ENCODE measurements around the gene NAGLU. TPM values are rescaled to one million over a fixed set of nuclear protein-coding genes. Genes with fewer than 3 reads are reported as not detected.
A peak's percentile ranks its signal among the peaks of the same experiment; 100 is the strongest.

Gene NAGLU
- total and polyA plus RNA-seq, 7 experiments from 2014 or later, result 6.6 to 27.1 (median 21.9) TPM

GRCh38 chr17:42530952-42531454 is 5.0 kb upstream of the NAGLU start:
- H3K4me1 Mint-ChIP-seq, result peaks cover 28 to 52% (median 44%) of the 10 kb centered on the region in 7 donors
- H3K27me3 Mint-ChIP-seq, result peaks cover 0 to 11% (median 0%) of the 10 kb centered on the region in 5 donors
- intact Hi-C loops (cut with micrococcal nuclease), result loop anchor here in 1 of 2 donors (10.0 kb wide), 2 partner anchors 336 to 666 kb away; partner anchors contain the start of genes GHDC and KLHL11
- POLR2A ChIA-PET, result interaction anchor here (0.6 to 1.6 kb wide), 10 partner anchors 10 to 247 kb away, joined by 3 to 9 read pairs (median 4); partner anchors contain the start of gene PSMC3IP
- ATAC-seq, result no peak
- H3K27ac Mint-ChIP-seq, result peak overlapping the region in 7 of 9 donors; percentile 52 to 89 (median 73)
- H3K36me3 Mint-ChIP-seq, result no peaks in the 10 kb centered on the region
- no peaks in the 10 kb centered on the region for H3K9me3 ChIP-seq (ENCODE audit: control insufficient read depth in 2 of 3, low read length in 3 of 3)
- no peak for DNase-seq
- peaks cover 0 to 4% (median 0%) of the 10 kb centered on the region in 11 donors for H3K9me3 Mint-ChIP-seq
- H3K27me3 ChIP-seq (ENCODE audit: control insufficient read depth in 2 of 2, insufficient read depth in 2 of 2, low read length in 2 of 2), result no peaks in the 10 kb centered on the region
- H3K4me1 ChIP-seq (ENCODE audit: control insufficient read depth in 2 of 2, insufficient read depth in 2 of 2, low read length in 2 of 2), result peaks cover 33 to 38% of the 10 kb centered on the region in 2 donors
- no peak overlapping the region for H3K4me3 ChIP-seq (ENCODE audit: low read length)
- no peaks in the 10 kb centered on the region for H3K36me3 ChIP-seq (ENCODE audit: control insufficient read depth in 2 of 3, insufficient read depth in 3 of 3, low read length in 3 of 3)
- H3K4me3 Mint-ChIP-seq, result peak overlapping the region; percentile 82 to 89 (median 86)
- H3K27ac ChIP-seq (ENCODE audit: low read depth, low read length), result peak overlapping the region; percentile 42
- CTCF ChIA-PET, result interaction anchor here (0.6 to 2.2 kb wide), 4 partner anchors 14 to 293 kb away, joined by 3 to 7 read pairs (median 4); partner anchors contain the start of gene BECN1

- Histone ChIP-seq H3K4me3 (ENCODE audit: low read length) (peak overlapping the region; percentile 39), H3K27me3 (ENCODE audit: control insufficient read depth in 2 of 2, insufficient read depth in 2 of 2, low read length in 2 of 2) (no peaks in the 10 kb centered on the region), H3K9me3 (ENCODE audit: control insufficient read depth in 2 of 3, low read length in 3 of 3) (no peaks in the 10 kb centered on the region), H3K36me3 (ENCODE audit: control insufficient read depth in 2 of 3, insufficient read depth in 3 of 3, low read length in 3 of 3) (no peaks in the 10 kb centered on the region), H3K27ac (ENCODE audit: low read depth, low read length) (peak overlapping the region; percentile 42), H3K4me1 (ENCODE audit: control insufficient read depth in 2 of 2, insufficient read depth in 2 of 2, low read length in 2 of 2) (peaks cover 33 to 39% of the 10 kb centered on the region in 2 donors)
- peaks cover 0 to 4% (median 0%) of the 10 kb centered on the region in 11 donors for H3K9me3 Mint-ChIP-seq
- peak overlapping the region; percentile 46 to 89 (median 73) for H3K27ac Mint-ChIP-seq
- CTCF ChIA-PET, result no interaction called here
- intact Hi-C loops (cut with micrococcal nuclease), result loop anchor here in 1 of 2 donors (10.0 kb wide), 2 partner anchors 337 to 667 kb away; partner anchors contain the start of genes GHDC and KLHL11
- H3K27me3 Mint-ChIP-seq, result peaks cover 0 to 11% (median 0%) of the 10 kb centered on the region in 5 donors
- H3K4me1 Mint-ChIP-seq, result peaks cover 29 to 54% (median 47%) of the 10 kb centered on the region in 7 donors
- DNase-seq (peak; percentile 42 to 66 (median 47)), ATAC-seq (peak; percentile 47)
- H3K36me3 Mint-ChIP-seq, result no peaks in the 10 kb centered on the region
- POLR2A ChIA-PET, result interaction anchor here (0.6 to 0.9 kb wide), 3 partner anchors 12 to 309 kb away, joined by 3 to 6 read pairs (median 4); no protein-coding TSS in a partner anchor
- peak overlapping the region; percentile 82 to 89 (median 86) for H3K4me3 Mint-ChIP-seq
Measured at GRCh38 chr17:42531455-42532354, 4.3 kb upstream of the NAGLU start.

GRCh38 chr17:42535155-42536047 is 640 bp upstream of the NAGLU start:
- H3K4me3 Mint-ChIP-seq, result peak overlapping the region; percentile 75 to 96 (median 84)
- Histone ChIP-seq H3K9me3 (ENCODE audit: control insufficient read depth in 2 of 3, low read length in 3 of 3) (no peaks in the 10 kb centered on the region), H3K4me3 (ENCODE audit: low read length) (peak overlapping the region; percentile 50), H3K4me1 (ENCODE audit: control insufficient read depth in 2 of 2, insufficient read depth in 2 of 2, low read length in 2 of 2) (peaks cover 15 to 25% of the 10 kb centered on the region in 2 donors), H3K27me3 (ENCODE audit: control insufficient read depth in 2 of 2, insufficient read depth in 2 of 2, low read length in 2 of 2) (no peaks in the 10 kb centered on the region), H3K27ac (ENCODE audit: low read depth, low read length) (peak overlapping the region; percentile 53), H3K36me3 (ENCODE audit: control insufficient read depth in 2 of 3, insufficient read depth in 3 of 3, low read length in 3 of 3) (no peaks in the 10 kb centered on the region)
- peaks cover 0 to 4% (median 0%) of the 10 kb centered on the region in 11 donors for H3K9me3 Mint-ChIP-seq
- intact Hi-C loops (cut with micrococcal nuclease), result loop anchor here (1.0 to 10.0 kb wide), 8 partner anchors 19 to 671 kb away; partner anchors contain the start of genes COASY (in 1 of the 2), GHDC (in 1 of the 2), KLHL11 (in 1 of the 2) and PLEKHH3 (in 1 of the 2)
- peak; percentile 5 for ATAC-seq
- H3K4me1 Mint-ChIP-seq, result peaks cover 27 to 50% (median 42%) of the 10 kb centered on the region in 7 donors
- peaks cover 0 to 5% (median 5%) of the 10 kb centered on the region in 5 donors for H3K36me3 Mint-ChIP-seq
- DNase-seq, result no peak
- peak overlapping the region; percentile 3 to 92 (median 78) for H3K27ac Mint-ChIP-seq
- H3K27me3 Mint-ChIP-seq, result peaks cover 0 to 9% (median 0%) of the 10 kb centered on the region in 5 donors
- POLR2A ChIA-PET, result interaction anchor here (0.5 to 2.8 kb wide), 15 partner anchors 8 to 826 kb away, joined by 3 to 19 read pairs (median 5); partner anchors contain the start of genes BECN1, DNAJC7, HSD17B1 and MLX
- CTCF ChIA-PET, result interaction anchor here (0.8 to 1.0 kb wide), 2 partner anchors 13 to 225 kb away, joined by 3 to 4 read pairs; no protein-coding TSS in a partner anchor

DNA sequence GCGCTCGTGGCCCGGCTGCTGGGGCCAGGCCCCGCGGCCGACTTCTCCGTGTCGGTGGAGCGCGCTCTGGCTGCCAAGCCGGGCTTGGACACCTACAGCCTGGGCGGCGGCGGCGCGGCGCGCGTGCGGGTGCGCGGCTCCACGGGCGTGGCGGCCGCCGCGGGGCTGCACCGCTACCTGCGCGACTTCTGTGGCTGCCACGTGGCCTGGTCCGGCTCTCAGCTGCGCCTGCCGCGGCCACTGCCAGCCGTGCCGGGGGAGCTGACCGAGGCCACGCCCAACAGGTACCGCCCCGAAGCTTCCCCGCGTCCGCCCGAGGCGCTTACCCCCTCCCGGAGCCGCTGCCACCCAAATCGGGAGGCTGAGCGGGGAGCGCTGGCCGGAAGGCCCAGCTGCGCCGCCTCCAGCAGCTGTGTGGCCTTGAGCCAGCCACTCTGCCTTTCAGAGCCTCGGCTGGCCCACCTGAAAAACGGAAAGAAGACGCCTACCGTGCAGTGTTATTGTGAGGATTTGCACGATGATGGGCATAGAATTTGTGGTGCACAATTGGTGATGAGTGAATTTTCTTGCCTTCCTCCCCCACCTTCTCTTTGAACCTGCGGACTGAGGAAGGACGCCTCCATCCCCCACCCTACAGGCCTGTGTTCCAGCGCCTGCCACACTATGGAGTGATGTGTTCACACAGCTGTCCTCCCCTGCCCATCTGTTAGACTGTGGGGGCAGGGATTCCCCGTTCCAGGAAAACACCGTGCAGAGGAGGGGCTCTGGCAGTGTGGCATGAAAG is 523 bp downstream of the NAGLU start:
- Mint-ChIP-seq H3K4me3 (peak overlapping the region; percentile 75 to 91 (median 84)), H3K4me1 (peaks cover 31 to 50% (median 43%) of the 10 kb centered on the region in 7 donors), H3K27me3 (peaks cover 0 to 9% (median 0%) of the 10 kb centered on the region in 5 donors), H3K36me3 (peaks cover 0 to 12% (median 5%) of the 10 kb centered on the region in 5 donors), H3K27ac (peak overlapping the region in 8 of 9 donors; percentile 17 to 87 (median 78)), H3K9me3 (peaks cover 0 to 4% (median 0%) of the 10 kb centered on the region in 11 donors)
- peak overlapping the region; percentile 71 for H3K4me3 ChIP-seq (ENCODE audit: low read length)
- ChIA-PET POLR2A (interaction anchor here (1.2 to 2.8 kb wide), 11 partner anchors 9 to 825 kb away, joined by 3 to 19 read pairs (median 6); partner anchors contain the start of genes BECN1, DNAJC7, HSD17B1 and MLX), CTCF (interaction anchor here (0.6 to 1.0 kb wide), 4 partner anchors 9 to 825 kb away, joined by 3 to 5 read pairs (median 4); no protein-coding TSS in a partner anchor)
- ATAC-seq (peak; percentile 71), DNase-seq (peak in 6 of 9 donors; percentile 53 to 84 (median 56))
- no peaks in the 10 kb centered on the region for H3K9me3 ChIP-seq (ENCODE audit: control insufficient read depth in 2 of 3, low read length in 3 of 3)
- H3K27me3 ChIP-seq (ENCODE audit: control insufficient read depth in 2 of 2, insufficient read depth in 2 of 2, low read length in 2 of 2), result no peaks in the 10 kb centered on the region
- H3K4me1 ChIP-seq (ENCODE audit: control insufficient read depth in 2 of 2, insufficient read depth in 2 of 2, low read length in 2 of 2), result peaks cover 14 to 24% of the 10 kb centered on the region in 2 donors
- peak overlapping the region; percentile 57 for H3K27ac ChIP-seq (ENCODE audit: low read depth, low read length)
- intact Hi-C loops (cut with micrococcal nuclease), result loop anchor here (1.0 to 10.0 kb wide), 8 partner anchors 18 to 672 kb away; partner anchors contain the start of genes COASY (in 1 of the 2), GHDC (in 1 of the 2), KLHL11 (in 1 of the 2) and PLEKHH3 (in 1 of the 2)
- H3K36me3 ChIP-seq (ENCODE audit: control insufficient read depth in 2 of 3, insufficient read depth in 3 of 3, low read length in 3 of 3), result no peaks in the 10 kb centered on the region

Measured in naive thymus-derived CD4-positive, alpha-beta T cell (primary cell).